HUDEP-2 (cell line): ENCODE results near the gene C11orf58.
A peak's percentile ranks its signal among the peaks of the same experiment; 100 is the strongest.

Experiments
- DNase-seq, 76 experiments: peaks; one replicate each; lab custom pipeline; 2025; ENCODE audit not compliant: unreplicated experiment in 76 of 76; lab: John Stamatoyannopoulos, UW

Gene C11orf58

DNA sequence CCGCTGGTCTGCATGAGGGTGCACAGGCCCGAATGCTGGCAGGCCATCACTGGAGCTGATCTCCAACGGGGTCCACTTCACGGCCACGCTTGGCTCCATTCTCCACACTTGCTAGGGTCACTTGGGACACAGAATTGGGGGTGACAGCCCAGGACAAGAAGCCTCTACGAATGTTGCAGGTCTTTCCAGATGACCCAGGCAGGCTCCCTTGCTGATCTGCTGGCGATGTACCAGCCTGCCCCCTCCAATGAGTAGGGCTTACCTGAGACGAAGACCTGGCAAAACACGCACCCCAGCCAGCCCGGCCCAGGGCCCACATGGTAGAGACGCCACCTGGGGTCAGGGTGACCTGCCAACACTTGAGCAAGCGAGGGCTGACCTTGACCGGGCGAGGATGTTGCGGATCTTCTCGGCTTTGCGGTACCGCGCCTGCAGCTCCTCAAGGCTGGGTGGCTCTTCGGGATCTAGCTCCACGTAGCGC, 44.9 kb downstream of the C11orf58 start:
- DNase-seq, result no peak

- DNase-seq, result no peak
These were observed 45.6 kb downstream of the C11orf58 start for GRCh38 chr11:16784097-16784496.

GRCh38 chr11:16784666-16785065, 46.2 kb downstream of the C11orf58 start:
- DNase-seq, result no peak

- peak in 49 of 76 experiments; percentile 2 to 71 (median 24) for DNase-seq
These were observed 47.2 kb downstream of the C11orf58 start for GRCh38 chr11:16785520-16786128.

DNA sequence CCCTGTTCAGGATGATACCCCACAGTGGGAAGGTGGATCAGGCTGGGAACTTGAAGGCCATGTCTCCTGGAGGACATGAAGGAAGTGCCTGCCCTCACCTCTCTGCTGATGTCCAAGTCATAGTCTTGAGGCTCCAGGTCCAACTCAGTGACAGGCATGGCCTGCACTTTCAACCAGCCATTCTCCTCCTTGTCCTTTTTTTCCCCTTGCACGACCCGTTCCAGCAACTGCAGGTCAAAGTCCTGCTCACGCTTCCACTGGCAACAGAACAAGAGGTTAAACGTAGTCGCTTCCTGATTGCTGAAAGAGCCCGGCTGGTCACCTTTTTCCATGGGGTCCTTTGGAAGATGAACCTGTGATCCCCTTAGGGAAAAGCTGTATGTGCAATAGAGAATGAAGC, 47.7 kb downstream of the C11orf58 start:
- DNase-seq, result no peak

- no peak for DNase-seq
These were observed 48.7 kb downstream of the C11orf58 start for GRCh38 chr11:16787035-16787742.

DNA sequence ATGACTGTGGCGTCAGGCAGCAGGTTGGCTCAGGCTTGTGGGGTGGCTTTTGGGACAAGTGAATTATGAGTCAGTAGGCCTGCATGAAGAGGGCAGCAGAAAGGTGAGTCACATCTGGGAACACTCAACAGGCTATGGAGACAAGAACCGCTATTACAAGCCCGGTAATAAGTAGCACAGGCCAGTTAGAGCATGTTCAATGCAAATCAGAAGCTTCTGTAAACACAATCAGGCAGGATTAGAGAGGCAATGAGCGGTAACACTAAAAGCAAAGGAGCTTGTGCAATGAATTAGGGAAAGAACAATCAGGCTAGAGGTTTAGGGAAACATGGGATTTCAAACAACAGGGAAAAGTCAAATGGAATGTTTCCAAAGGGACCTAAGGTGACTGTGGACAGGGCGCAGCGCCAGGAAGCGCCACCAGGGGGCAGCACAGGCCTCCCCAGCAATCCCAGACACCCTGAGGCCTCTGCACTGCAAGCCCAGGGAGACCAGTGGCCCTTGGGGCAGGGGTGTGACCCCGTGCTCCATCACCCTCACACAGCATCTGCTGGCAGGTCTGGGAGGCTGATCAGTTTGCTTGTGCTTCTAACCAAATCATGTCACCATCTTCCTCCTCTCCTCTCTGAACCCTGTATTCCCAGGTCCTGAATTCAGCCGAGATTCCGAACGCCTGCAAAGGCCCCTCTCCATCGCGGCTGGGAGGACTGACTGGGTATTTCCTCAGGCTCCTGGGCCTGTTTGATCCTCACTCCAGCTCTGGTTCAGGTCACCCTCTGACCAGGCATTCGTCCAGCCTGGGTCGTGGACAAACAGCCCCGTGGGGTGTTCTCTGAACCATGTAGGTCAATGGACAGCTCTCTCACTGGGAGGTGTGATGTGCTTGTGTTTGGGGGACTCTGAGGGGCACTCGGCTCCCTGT, 50.0 kb downstream of the C11orf58 start:
- peak in 46 of 76 experiments; percentile 1 to 53 (median 23) for DNase-seq

GRCh38 chr11:16789063-16789420, 50.6 kb downstream of the C11orf58 start:
- no peak for DNase-seq

- no peak for DNase-seq
These were observed 51.4 kb downstream of the C11orf58 start for GRCh38 chr11:16789560-16790485.

GRCh38 chr11:16790486-16791190, 52.2 kb downstream of the C11orf58 start:
- DNase-seq, result no peak

DNA sequence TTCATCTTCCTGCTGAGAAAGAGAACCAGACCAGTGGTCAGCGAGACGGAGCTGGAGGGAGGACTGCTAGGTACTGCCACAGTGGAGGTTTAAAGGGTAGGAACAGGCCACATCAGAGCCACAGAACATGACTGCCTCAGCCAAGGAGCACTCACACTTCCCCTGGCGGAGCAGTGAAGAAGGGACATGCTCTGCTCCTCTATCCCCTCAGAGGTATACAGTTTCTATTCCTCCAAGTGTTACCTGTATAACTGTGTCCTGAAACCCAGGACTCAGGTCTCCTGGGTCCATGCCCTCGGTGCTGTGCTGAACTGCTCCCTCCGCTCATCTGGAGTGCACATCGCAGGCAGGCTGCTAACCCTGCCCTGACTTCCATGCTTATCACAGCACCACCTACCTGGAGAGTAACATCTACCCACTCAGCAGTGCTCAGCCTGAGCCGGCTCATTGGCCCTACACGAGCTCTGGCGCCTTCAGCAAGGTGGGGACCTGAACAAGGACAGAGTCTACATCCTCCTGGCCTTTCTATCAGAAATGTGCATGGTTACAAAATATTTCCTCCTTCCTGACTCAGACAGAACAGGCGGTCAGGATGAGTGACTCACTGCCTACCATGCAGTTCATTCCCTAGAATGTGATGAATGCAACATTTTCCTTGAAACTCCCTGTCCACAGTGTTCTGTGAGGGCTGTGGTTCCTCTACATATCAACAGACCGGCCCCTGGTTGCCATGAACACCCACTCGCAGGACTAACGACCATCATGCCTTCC, 52.9 kb downstream of the C11orf58 start:
- no peak for DNase-seq

DNA sequence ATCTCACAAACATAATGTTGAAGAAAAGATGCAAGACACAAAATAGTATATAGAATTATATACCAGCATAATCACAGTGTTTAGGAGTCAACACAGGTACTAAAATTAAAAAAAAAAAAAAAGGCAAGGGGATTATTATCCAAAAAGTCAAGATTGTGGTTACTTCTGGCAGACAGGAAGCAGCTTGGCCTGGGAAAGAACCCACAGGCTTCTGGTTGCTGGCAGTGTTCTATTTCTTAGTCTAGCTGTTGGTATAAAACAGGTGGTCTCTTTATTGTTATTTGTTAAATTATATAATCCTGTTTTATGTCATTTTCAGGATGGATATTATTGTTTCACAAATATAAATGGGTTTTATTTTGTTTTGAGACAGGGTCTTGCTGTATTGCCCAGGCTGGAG, 54.0 kb downstream of the C11orf58 start:
- DNase-seq, result no peak

DNA sequence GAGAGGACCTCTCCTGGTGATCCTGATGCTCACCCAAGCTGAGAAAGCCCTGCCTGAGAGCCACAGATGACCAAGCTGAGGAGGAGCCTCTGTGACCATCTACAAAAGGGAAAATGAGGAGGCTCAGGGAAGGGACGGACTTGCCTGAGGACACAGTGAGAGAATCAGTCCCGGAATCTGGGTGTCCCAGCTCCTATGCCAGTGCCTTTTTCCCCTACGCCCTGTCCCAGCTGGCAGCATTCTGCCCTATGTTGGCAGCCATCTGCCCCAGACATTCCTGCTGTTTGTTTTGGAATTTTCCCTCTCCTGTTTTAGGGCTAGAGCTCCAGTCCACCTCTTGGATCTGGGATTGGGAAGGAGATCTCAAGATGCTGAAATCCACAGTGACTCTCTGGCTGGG, 54.6 kb downstream of the C11orf58 start:
- no peak for DNase-seq

- DNase-seq, result no peak
These were observed 55.1 kb downstream of the C11orf58 start for GRCh38 chr11:16793511-16793910.

GRCh38 chr11:16794047-16794818, 55.8 kb downstream of the C11orf58 start:
- DNase-seq, result no peak

- DNase-seq, result no peak
These were observed 56.7 kb downstream of the C11orf58 start for GRCh38 chr11:16795146-16795545.

DNA sequence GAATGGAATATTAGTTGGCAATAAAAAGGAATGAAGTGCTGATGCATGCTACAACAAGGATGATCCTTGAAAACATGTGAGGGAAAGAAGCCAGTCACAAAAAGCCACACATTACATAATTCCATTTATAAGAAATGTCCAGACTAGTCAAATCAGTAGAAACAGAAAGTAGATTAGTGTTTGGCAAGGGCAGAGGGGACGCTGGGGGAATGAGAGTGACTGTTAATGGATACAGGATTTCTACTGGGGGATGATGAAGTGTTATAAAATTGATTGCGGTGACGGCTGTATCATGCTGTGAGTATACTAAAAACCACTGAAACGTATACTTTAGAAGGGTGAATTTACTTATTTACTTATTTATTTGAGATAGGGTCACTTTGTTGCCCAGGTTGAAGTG, 57.9 kb downstream of the C11orf58 start:
- no peak for DNase-seq

GRCh38 chr11:16797776-16798175, 59.3 kb downstream of the C11orf58 start:
- no peak for DNase-seq
